GM12873 (cell line): Measurements from ENCODE around the gene ALLC.

ENCODE experiments used
- TF ChIP-seq, protein P1 (sequence below): IDR thresholded peaks from 2 replicates; pipeline ENCODE4 v1.5.1; 2012; ENCODE audit warnings: low read depth, mild to moderate bottlenecking, moderate library complexity, low read length, control low read depth; ENCODE audit not compliant: insufficient read depth; ENCODE audit errors: missing control alignments

ALLC gene

DNA sequence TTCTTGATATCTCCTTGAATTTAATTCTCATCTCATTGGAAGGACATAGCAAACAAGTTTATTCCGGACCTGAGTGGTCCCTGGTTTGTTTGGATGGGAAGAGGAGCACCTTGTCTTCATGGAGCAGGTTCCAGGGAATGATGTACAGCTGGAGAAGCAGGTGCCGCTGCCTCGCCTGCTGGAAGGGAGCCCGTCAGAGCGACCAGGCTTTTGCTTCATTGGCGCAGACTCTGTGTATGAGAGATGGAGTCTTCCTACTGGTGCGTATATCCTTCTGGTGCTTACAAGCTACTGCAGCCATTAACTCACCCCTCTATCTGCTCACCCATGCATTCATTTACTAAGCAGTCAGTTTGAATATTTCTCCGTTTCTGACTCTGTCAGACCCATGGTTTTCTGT lies 11.6 kb upstream of the ALLC start:
- TF ChIP-seq, protein P1, sequence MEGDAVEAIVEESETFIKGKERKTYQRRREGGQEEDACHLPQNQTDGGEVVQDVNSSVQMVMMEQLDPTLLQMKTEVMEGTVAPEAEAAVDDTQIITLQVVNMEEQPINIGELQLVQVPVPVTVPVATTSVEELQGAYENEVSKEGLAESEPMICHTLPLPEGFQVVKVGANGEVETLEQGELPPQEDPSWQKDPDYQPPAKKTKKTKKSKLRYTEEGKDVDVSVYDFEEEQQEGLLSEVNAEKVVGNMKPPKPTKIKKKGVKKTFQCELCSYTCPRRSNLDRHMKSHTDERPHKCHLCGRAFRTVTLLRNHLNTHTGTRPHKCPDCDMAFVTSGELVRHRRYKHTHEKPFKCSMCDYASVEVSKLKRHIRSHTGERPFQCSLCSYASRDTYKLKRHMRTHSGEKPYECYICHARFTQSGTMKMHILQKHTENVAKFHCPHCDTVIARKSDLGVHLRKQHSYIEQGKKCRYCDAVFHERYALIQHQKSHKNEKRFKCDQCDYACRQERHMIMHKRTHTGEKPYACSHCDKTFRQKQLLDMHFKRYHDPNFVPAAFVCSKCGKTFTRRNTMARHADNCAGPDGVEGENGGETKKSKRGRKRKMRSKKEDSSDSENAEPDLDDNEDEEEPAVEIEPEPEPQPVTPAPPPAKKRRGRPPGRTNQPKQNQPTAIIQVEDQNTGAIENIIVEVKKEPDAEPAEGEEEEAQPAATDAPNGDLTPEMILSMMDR, result no peak

DNA sequence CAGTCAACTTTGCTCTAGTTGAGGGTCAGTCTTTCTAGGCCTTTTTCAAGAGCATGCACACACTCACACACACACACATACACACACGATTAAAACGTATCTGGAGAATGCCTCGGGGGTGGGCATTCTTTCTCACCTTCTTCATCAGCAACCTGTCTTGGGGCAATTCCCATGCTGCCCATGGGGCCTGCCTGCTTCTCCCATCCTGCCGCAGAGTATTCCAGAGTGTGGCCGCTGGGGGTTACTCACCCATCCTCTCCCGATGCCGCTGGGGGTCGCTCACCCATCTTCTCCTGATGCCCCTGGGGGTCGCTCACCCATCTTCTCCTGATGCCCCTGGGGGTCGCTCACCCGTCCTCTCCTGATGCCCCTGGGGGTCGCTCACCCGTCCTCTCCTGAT lies 10.8 kb upstream of the ALLC start:
- TF ChIP-seq, protein P1, result no peak

DNA sequence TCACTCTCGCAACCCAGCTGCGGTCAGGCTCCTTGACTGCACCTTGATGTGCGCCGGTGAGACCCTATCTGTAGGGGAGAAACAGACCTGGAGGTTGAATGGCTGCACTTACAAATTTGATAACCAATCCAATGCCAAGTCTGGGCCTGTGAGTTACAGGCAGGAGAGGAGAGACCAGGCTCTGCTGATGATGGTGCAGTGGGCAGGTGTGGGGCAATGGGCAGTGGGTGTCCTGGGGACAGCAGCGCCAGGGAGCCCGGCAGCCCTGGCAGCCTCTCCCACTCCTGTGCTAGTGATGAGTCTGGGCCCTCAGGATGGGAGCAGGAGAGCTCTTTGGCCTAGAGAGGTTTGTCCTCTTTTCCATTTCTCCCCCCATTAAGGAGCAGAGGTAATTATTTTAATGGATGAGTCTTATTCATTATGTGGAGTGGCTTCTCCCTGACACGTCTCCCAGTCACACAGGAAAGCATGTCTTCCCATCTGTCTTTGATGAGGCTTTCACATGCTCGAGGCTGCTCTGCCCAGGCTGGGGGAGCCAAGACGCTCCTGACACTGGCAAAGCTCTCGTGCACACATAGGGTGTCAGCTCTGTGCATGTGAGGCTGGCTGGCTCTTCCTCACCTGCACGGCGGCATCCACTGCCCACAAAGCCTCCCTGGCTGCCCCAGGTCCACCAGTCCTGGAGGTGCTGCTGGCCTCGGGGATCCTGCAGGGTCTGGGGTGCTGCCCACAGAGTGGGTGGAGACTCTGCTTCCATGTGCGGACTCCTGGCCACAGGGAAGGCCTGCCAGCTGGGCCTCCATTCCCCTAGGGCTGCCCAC lies 10.0 kb upstream of the ALLC start:
- TF ChIP-seq, protein P1, result no peak

DNA sequence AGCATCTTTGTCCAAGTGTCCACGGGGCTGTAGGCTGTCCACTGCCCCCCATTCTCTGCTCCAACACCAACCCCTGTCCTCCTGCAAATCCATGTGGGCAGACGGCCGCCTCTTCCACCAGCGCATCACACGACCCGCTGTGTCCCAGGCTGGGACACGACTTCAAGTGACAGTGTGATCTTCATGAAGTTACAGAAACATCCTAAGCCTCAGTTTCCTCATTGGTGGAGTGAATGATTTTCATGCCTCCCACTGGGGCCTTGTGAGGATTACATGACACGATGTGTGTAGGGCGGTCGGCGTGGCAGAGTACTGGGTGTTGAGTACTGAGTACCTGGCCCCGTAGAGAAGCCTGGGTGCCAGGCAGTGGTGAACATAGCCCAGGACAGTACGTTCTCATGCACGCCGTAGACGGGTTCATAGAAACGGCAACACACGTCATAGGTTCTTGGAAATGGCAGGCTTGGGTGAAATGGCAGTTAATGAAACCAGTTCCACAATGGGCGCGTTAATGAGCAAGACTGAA lies 9.3 kb upstream of the ALLC start:
- TF ChIP-seq, protein P1, result no peak

DNA sequence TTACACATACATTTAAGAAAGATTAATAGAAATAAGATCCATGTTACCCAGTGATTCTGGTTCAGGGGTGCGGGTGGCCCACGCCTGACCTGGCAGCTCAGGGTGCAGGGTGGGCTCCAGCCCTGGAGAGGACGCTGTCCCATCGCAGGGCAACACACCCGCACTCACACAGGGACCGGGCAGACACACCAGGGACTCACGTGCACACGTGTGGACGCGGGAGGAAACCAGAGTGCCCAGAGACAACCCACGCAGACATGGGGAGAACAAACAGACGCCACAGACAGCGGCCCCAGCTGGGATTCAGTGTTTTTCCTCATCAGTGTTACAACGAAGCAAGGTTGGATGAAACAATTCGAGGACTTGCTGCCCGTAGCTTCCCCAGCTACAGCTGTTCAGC lies 8.4 kb upstream of the ALLC start:
- TF ChIP-seq, protein P1, result no peak

DNA sequence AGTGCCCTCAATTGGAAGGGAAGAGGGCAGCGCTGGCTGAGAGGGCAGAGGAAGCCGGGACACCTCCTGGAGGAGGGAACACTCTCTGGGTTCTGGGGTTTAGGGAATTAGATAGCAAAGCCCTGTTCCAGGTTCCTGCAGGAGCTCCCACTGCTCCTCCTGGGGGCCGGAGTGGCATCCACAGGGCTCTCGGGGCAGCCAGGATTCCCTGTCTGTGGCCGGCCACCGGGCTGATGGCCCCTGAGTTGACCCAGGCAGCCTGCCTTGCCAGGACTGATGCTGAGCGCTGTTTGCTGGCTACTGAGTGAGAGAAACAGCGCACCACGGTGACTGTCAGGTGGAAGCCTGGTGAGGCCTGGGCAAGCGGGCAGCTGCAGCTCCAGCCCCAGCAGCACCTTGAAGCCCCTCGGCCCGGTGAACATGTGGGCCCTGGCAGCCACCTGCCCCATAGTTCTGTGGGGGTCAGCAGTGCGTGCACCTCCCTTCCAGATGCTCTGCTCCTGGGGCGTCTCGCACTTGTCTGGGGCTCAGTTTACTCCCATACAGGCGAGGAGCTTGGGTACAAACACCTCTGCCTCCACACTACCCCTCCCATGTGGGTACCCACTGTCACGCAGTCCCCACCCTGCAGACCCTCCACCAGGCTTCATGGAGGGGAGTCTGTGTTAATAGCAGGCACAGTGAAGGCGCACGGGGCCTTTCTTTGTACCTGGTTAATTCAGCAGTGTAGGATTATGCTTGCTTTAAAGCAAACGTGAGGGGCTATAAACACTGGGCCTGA lies 7.7 kb upstream of the ALLC start:
- TF ChIP-seq, protein P1, result no peak

DNA sequence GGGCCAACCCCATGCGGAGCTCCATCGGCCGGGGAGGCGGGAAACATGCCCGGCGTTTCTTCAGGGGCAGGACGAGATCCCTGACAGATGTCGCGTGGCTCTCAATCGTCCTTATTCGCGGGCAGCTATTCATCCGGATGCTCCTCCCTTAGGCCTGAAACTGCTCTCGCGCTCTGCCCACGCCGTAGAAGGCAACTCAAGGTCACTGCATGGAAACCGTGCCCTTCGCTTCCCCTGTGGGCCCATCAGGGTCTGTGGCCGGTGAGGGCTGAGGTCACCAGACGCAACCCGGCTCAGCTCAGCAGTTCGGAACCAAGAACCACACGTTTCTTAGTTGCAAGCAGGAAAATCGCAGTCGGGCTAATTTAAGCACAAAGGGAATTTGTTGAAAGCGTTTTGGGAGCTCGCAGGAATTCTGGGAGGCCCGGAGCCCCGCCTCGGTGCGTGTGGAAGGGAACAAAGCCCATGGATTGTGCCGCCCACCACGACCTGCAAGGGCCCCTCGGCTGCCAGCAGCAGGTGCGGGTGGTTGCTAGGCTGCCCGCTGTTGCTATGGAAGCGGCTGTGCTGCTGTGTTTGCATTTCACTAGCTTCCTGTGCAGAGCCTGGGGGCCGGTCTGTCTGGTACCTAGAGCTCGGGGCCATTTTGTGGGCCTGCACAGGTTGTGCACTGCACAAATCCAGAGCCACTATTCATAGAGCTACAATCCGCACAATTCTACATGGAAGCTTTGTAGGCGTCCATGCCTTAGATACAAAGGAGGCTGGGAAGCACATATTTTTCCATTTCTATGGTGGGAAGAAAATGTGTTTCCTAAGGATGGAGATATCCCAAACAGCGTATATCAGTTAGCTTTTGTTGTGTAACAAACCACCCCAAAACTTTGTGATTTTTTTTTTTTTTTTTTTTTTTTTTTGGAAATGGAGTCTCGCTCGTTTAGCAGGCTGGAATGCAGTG lies 6.0 kb upstream of the ALLC start:
- TF ChIP-seq, protein P1, result no peak
